ENCODE measurements around the gene SCLY. TPM values are rescaled to one million over a fixed set of nuclear protein-coding genes. Genes with fewer than 3 reads are reported as not detected.

Gene SCLY
- total and polyA plus RNA-seq, 2 of the 13 experiments (the other 11 are each of a cell fraction or from before 2014, with no cell fraction given): 27.9 to 38.6 TPM

- TF ChIP-seq, protein P1, sequence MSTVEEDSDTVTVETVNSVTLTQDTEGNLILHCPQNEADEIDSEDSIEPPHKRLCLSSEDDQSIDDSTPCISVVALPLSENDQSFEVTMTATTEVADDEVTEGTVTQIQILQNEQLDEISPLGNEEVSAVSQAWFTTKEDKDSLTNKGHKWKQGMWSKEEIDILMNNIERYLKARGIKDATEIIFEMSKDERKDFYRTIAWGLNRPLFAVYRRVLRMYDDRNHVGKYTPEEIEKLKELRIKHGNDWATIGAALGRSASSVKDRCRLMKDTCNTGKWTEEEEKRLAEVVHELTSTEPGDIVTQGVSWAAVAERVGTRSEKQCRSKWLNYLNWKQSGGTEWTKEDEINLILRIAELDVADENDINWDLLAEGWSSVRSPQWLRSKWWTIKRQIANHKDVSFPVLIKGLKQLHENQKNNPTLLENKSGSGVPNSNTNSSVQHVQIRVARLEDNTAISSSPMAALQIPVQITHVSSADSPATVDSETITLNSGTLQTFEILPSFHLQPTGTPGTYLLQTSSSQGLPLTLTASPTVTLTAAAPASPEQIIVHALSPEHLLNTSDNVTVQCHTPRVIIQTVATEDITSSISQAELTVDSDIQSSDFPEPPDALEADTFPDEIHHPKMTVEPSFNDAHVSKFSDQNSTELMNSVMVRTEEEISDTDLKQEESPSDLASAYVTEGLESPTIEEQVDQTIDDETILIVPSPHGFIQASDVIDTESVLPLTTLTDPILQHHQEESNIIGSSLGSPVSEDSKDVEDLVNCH (CRISPR knock-in tag; IDR thresholded peaks at IDR 0.05): no peak
- no peak for TF ChIP-seq ZKSCAN5 (CRISPR knock-in tag; IDR thresholded peaks at IDR 0.05)
- no peak for TF ChIP-seq PATZ1 (CRISPR knock-in tag; IDR thresholded peaks at IDR 0.05)
- no peak for TF ChIP-seq ZNF234 (CRISPR knock-in tag; conservative IDR thresholded peaks at IDR 0.05)
- TF ChIP-seq ZSCAN25 (CRISPR knock-in tag; IDR thresholded peaks at IDR 0.05): peak; percentile 41; the same call in 1 of the 2 replicates
- no peak; the same call in 1 of the 2 replicates for TF ChIP-seq ZNF687 (CRISPR knock-in tag; IDR thresholded peaks at IDR 0.05)
- no peak for TF ChIP-seq CENPX (CRISPR knock-in tag; IDR thresholded peaks at IDR 0.05)
- no peak for TF ChIP-seq MEIS1 (CRISPR knock-in tag; IDR thresholded peaks at IDR 0.05; ENCODE audit: borderline replicate concordance)
- no peak for TF ChIP-seq BHLHE40 (IDR thresholded peaks at IDR 0.05; ENCODE audit: low read length)
- TF ChIP-seq ZBTB39 (CRISPR knock-in tag; IDR thresholded peaks at IDR 0.05): no peak
- TF ChIP-seq ZNF598 (CRISPR knock-in tag; IDR thresholded peaks at IDR 0.05; ENCODE audit: borderline replicate concordance): peak; percentile 56; the same call in 1 of the 2 replicates
- TF ChIP-seq ZNF468 (CRISPR knock-in tag; IDR thresholded peaks at IDR 0.05): 0 out of 2 replicates have a peak, but pooled peaks have one; percentile 30
- no peak for TF ChIP-seq RAD51 (IDR thresholded peaks at IDR 0.05; ENCODE audit: borderline replicate concordance)
- TF ChIP-seq ZFP62 (CRISPR knock-in tag; IDR thresholded peaks at IDR 0.05): no peak
- no peak for TF ChIP-seq MYC (CRISPR knock-in tag; IDR thresholded peaks at IDR 0.05; ENCODE audit: borderline replicate concordance)
- no peak for TF ChIP-seq ZNF274 (CRISPR knock-in tag; IDR thresholded peaks at IDR 0.05)
- TF ChIP-seq ZNF782 (CRISPR knock-in tag; IDR thresholded peaks at IDR 0.05; ENCODE audit: borderline replicate concordance): no peak
- no peak for TF ChIP-seq YY1 (IDR thresholded peaks at IDR 0.05; ENCODE audit: insufficient read depth, insufficient replicate concordance, low read depth, low read length)
Observed at GRCh38 chr2:238106698-238107524, 46.1 kb downstream of the SCLY start (continued).
